AG09319 (cell line): ENCODE measurements around the gene HERC2.
A peak's percentile ranks its signal among the peaks of the same experiment; 100 is the strongest.

Experiments
- DNase-seq: peaks from one replicate; pipeline ENCODE4 v3.0.0-alpha.2; 2010; ENCODE audit warnings: low read depth; ENCODE audit errors: extremely low read depth
- CTCF ChIP-seq: IDR thresholded peaks from 2 replicates; pipeline ENCODE4 v1.5.1; 2011; ENCODE audit warnings: low read depth, mild to moderate bottlenecking, inconsistent platforms, low read length, moderate library complexity

Gene HERC2

GRCh38 chr15:28096670-28097431, 225.1 kb downstream of the HERC2 start:
- no peak for DNase-seq
- TF ChIP-seq CTCF: no peak

- no peak for TF ChIP-seq CTCF
- no peak for DNase-seq
Observed at GRCh38 chr15:28096411-28096669, 225.6 kb downstream of the HERC2 start.

DNA sequence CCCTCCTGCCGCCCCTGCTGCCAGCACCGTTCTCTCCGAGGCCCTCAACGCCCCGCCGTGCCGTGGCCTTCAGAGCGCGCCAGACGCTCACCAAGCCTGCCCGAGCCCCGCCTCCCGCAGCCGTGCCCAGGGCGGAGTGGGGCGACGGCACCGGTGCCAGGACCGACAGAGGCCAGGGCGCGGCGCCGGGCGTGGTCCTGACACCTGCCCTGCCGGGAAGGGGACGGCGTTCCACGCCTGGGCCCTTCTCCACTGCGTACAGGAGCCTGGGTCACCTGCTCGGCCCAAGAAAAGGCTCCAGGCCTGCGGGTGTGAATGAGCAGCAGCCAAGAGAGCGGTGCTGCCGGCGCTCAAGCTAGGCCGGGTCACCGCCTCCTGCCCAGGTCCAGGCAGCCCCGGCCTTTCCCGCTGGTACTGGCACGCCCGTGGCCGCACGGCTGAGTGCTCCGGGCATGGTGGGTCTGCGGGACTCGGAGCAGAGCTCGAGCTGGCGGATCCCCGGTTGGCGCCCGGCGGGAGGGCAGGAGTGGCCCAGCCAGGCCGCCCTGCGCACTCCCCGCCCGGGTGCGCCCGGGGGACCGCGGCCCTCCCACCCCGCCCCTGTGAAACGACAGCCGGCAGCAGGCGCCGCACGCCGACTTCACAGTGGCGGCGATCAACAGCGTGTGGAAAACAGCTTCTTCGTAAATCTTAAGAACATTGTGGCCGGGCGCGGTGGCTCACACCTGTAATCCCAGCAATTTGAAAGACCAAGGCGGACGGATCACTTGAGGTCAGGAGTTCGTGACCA, 227.1 kb downstream of the HERC2 start:
- DNase-seq: no peak
- no peak for TF ChIP-seq CTCF

DNA sequence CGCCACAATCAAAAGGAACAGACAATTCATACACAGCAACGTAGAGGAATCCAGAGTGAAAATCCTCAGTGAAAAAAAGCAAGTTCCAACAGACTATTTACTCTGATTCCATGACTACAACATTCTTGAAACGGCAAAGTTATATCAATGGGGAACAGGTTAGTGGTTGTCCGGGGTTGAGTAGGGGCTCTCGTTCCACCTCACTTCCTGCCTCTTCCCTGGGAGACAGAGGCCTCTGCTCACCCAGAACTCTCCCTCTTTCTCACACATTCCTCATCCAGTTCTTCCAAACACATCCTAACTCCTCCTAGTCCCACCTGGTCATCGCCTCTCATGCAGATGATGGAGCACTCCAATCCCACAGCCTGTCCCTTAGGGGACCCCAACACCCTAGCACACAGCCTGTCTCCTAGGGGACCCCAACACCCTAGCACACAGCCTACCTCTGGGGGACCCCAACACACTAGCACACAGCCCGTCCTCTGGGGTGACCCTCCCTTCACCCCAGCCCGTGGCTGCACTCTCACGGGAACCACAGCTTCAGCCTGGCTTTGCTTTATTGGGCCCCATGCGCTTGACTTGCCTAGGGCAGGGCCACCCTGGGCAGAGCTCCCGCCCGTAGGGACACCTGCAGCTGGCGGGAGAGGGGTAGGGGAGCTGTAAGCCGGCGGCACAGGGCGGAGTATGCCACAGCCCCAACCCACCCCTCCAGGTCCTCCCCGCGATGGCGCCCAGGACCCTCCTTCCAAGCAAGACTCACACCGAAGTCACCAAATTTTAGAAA, 228.0 kb downstream of the HERC2 start:
- no peak for DNase-seq
- no peak for TF ChIP-seq CTCF

- TF ChIP-seq CTCF: no peak
- DNase-seq: no peak
Observed at GRCh38 chr15:28091313-28091712, 230.7 kb downstream of the HERC2 start.

DNA sequence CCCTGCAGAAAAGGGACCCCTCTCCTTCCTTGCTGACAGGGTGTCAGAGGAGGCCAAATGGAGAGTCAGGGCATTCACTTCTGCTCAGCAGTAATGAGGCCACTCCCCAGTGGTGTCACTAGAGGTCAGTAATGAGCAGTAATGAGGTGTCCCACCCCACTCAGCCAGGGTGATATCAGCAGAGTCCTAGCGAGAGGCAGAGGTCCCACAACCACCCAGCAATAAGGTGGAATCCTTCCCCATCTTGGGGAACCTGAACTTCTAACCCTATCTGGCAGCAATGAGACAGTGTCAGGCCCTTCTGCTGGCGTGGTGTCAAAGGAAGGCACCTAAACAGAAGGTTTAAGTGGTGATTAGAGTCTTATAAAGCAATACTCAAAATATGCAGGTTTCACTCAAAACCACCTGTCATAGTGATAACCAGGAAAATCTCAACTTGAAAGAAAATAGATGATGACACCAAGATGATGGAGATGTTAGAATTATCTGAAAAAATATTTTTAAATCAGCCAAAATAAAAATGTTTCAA, 235.7 kb downstream of the HERC2 start:
- DNase-seq: no peak
- peak; percentile 83 for TF ChIP-seq CTCF
